Measurements from ENCODE around the gene TRA2A.
A peak's percentile ranks its signal among the peaks of the same experiment; 100 is the strongest.

DNA sequence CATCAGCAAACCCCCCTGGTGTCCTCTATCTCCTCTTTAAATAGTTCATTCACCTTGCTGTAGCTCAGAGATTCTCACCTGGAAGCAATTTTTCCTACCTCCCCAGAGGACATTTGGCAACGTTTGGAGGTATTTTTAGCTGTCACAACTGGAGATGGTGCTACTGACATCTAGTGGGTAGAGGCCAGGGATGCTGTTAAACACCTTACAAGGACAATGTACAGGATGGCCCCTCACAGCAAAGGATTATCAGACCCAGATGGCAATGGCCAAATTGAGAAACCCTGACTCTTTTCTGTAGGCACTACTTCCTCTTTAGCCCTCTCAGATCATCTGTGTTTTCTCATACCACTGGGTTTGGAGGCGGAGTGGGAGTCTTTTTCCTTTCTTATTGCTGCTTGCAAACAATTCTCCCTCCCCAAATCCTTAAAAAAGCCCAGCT, 13.2 kb upstream of the TRA2A start:
- TF ChIP-seq, protein P1, sequence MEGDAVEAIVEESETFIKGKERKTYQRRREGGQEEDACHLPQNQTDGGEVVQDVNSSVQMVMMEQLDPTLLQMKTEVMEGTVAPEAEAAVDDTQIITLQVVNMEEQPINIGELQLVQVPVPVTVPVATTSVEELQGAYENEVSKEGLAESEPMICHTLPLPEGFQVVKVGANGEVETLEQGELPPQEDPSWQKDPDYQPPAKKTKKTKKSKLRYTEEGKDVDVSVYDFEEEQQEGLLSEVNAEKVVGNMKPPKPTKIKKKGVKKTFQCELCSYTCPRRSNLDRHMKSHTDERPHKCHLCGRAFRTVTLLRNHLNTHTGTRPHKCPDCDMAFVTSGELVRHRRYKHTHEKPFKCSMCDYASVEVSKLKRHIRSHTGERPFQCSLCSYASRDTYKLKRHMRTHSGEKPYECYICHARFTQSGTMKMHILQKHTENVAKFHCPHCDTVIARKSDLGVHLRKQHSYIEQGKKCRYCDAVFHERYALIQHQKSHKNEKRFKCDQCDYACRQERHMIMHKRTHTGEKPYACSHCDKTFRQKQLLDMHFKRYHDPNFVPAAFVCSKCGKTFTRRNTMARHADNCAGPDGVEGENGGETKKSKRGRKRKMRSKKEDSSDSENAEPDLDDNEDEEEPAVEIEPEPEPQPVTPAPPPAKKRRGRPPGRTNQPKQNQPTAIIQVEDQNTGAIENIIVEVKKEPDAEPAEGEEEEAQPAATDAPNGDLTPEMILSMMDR (IDR thresholded peaks at IDR 0.05; ENCODE audit: insufficient read depth, low read depth, low read length) = peak; percentile 53
- no peak for TF ChIP-seq EZH2 (IDR thresholded peaks at IDR 0.05; ENCODE audit: insufficient read depth, low read length)

All from astrocyte (in vitro differentiated cells and primary cell).